Loucy (cell line): ENCODE data around the gene ZNF253.

ENCODE experiments used
- H2AFZ ChIP-seq: fragments of 200-600 bp; sonication (generic); 2 replicates; pipeline ENCODE4 v1.6.0; 2016; ENCODE audit warnings: antibody characterized with exemption, mild to moderate bottlenecking, low read length, moderate library complexity
- H3F3A ChIP-seq: fragments of 200-600 bp; 2 replicates; pipeline ENCODE4 v1.6.0; 2016; ENCODE audit warnings: antibody characterized with exemption, low read depth, mild to moderate bottlenecking
- H3K27me3 ChIP-seq: fragments of 200-600 bp; sonication (generic); 2 replicates; pipeline ENCODE4 v1.6.1; 2014; ENCODE audit warnings: low read length, mild to moderate bottlenecking; ENCODE audit not compliant: insufficient read depth, poor library complexity, severe bottlenecking
- H3K36me3 ChIP-seq: fragments of 200-600 bp; sonication (generic); 2 replicates; pipeline ENCODE4 v1.6.1; 2016; ENCODE audit warnings: low read length; ENCODE audit not compliant: insufficient read depth
- H3K4me1 ChIP-seq: fragments of 200-600 bp; sonication (generic); 2 replicates; pipeline ENCODE4 v1.5.1; 2014; ENCODE audit warnings: low read length, mild to moderate bottlenecking; ENCODE audit not compliant: insufficient read depth, poor library complexity, severe bottlenecking
- H3K4me2 ChIP-seq: fragments of 200-600 bp; sonication (generic); 2 replicates; pipeline ENCODE4 v1.6.0; 2014; ENCODE audit warnings: antibody characterized with exemption, low read length, low read depth, mild to moderate bottlenecking; ENCODE audit not compliant: poor library complexity, severe bottlenecking
- H3K4me3 ChIP-seq: fragments of 200-600 bp; sonication (generic); 2 replicates; pipeline ENCODE4 v1.5.1; 2014; ENCODE audit warnings: low read length, mild to moderate bottlenecking, mixed read lengths; ENCODE audit not compliant: poor library complexity, severe bottlenecking
- H3K79me2 ChIP-seq: fragments of 200-600 bp; sonication (generic); 2 replicates; pipeline ENCODE4 v1.6.1; 2014; ENCODE audit warnings: low read length; ENCODE audit not compliant: insufficient read depth
- H3K9ac ChIP-seq: fragments of 200-600 bp; sonication (generic); 2 replicates; pipeline ENCODE4 v1.6.0; 2014; ENCODE audit warnings: mild to moderate bottlenecking, low read depth, low read length, moderate library complexity; ENCODE audit not compliant: poor library complexity, severe bottlenecking
- H3K9me2 ChIP-seq: fragments of 200-600 bp; sonication (generic); replicated peaks from 2 replicates; pipeline ENCODE4 v1.6.1; 2016; ENCODE audit warnings: low read depth, low read length, mixed read lengths
- H3K9me3 ChIP-seq: fragments of 200-600 bp; sonication (generic); 2 replicates; pipeline ENCODE4 v1.6.1; 2014; ENCODE audit warnings: mild to moderate bottlenecking, antibody characterized with exemption, low read length, low read depth; ENCODE audit not compliant: insufficient read depth
- H4K20me1 ChIP-seq: fragments of 200-600 bp; sonication (generic); 2 replicates; pipeline ENCODE4 v1.6.0; 2014; ENCODE audit warnings: antibody characterized with exemption, low read length, mild to moderate bottlenecking; ENCODE audit not compliant: insufficient read depth, poor library complexity, severe bottlenecking
- EZH2phosphoT487 ChIP-seq: fragments of 200-600 bp; IDR thresholded peaks from 2 replicates; pipeline ENCODE4 v1.6.1; 2018; ENCODE audit warnings: antibody characterized with exemption, mild to moderate bottlenecking, moderate library complexity, borderline replicate concordance
- TF ChIP-seq, protein P1 (sequence below): fragments of 200-600 bp; sonication (generic); conservative IDR thresholded peaks from 2 replicates; pipeline ENCODE4 v1.5.1; 2014; ENCODE audit warnings: mild to moderate bottlenecking, antibody characterized with exemption, low read length

ZNF253 gene

DNA sequence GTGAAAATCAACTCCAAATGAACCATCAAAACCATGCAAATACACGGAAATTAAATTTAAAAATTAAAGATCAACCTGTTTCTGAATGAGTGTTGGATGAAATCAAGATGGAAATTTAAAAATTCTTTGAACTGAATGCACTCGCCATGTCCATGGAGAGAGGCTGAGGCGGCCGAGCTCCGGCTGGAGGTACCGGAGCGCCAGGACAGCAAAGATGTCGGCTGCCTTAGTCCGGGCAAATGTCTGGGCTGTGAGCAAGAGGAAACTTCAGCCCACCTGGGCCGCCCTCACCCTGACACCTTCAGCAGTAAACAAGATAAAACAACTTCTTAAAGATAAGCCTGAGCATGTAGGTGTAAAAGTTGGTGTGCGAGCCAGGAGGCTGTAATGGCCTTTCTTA, 38.8 kb upstream of the ZNF253 start:
- H3K9me3 ChIP-seq, result peaks cover 9% of the 10 kb centered on the region; the same call in 1 of the 2 replicates

DNA sequence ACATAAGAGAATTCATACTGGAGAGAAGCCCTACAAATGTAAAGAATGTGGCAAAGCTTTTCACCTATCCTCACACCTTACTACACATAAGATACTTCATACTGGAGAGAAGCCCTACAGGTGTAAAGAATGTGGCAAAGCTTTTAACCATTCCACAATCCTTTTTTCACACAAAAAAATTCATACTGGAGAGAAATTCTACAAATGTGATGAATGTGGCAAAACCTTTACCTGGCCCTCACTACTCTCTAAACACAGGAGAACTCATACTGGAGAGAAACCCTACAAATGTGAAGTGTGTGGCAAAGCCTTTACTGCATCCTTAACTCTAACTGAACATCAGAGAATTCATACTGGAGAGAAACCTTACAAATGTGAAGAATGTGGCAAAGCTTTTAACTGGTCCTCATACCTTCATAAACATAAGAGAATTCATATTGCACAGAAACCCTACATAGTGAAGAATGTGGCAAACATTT, 30.1 kb upstream of the ZNF253 start:
- H3K27me3 ChIP-seq, result no peaks in the 10 kb centered on the region
- no peak overlapping the region for H3K4me2 ChIP-seq
- H3K4me3 ChIP-seq, result no peak overlapping the region
- no peaks in the 10 kb centered on the region for H3K36me3 ChIP-seq
- H3K79me2 ChIP-seq, result no peaks in the 10 kb centered on the region
- no peaks in the 10 kb centered on the region for H3K9me2 ChIP-seq
- no peaks in the 10 kb centered on the region for H3F3A ChIP-seq
- peaks cover 22% of the 10 kb centered on the region for H3K9me3 ChIP-seq
- no peak overlapping the region for H2AFZ ChIP-seq
- TF ChIP-seq, protein P1, sequence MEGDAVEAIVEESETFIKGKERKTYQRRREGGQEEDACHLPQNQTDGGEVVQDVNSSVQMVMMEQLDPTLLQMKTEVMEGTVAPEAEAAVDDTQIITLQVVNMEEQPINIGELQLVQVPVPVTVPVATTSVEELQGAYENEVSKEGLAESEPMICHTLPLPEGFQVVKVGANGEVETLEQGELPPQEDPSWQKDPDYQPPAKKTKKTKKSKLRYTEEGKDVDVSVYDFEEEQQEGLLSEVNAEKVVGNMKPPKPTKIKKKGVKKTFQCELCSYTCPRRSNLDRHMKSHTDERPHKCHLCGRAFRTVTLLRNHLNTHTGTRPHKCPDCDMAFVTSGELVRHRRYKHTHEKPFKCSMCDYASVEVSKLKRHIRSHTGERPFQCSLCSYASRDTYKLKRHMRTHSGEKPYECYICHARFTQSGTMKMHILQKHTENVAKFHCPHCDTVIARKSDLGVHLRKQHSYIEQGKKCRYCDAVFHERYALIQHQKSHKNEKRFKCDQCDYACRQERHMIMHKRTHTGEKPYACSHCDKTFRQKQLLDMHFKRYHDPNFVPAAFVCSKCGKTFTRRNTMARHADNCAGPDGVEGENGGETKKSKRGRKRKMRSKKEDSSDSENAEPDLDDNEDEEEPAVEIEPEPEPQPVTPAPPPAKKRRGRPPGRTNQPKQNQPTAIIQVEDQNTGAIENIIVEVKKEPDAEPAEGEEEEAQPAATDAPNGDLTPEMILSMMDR, result no peak
- TF ChIP-seq EZH2phosphoT487, result no peak
- H4K20me1 ChIP-seq, result no peaks in the 10 kb centered on the region
- no peaks in the 10 kb centered on the region for H3K4me1 ChIP-seq
- H3K9ac ChIP-seq, result no peak overlapping the region

More for the DNA sequence above, 38.8 kb upstream of the ZNF253 start:
- H3K27me3 ChIP-seq, result no peaks in the 10 kb centered on the region
- H3F3A ChIP-seq, result no peaks in the 10 kb centered on the region
- no peaks in the 10 kb centered on the region for H3K79me2 ChIP-seq
- no peaks in the 10 kb centered on the region for H3K9me2 ChIP-seq
- H4K20me1 ChIP-seq, result no peaks in the 10 kb centered on the region
- no peak overlapping the region for H2AFZ ChIP-seq
- H3K4me1 ChIP-seq, result no peaks in the 10 kb centered on the region
- H3K36me3 ChIP-seq, result no peaks in the 10 kb centered on the region
- H3K4me2 ChIP-seq, result no peak overlapping the region
- no peak overlapping the region for H3K4me3 ChIP-seq
- H3K9ac ChIP-seq, result no peak overlapping the region
- TF ChIP-seq, protein P1, result no peak
- TF ChIP-seq EZH2phosphoT487, result no peak

DNA sequence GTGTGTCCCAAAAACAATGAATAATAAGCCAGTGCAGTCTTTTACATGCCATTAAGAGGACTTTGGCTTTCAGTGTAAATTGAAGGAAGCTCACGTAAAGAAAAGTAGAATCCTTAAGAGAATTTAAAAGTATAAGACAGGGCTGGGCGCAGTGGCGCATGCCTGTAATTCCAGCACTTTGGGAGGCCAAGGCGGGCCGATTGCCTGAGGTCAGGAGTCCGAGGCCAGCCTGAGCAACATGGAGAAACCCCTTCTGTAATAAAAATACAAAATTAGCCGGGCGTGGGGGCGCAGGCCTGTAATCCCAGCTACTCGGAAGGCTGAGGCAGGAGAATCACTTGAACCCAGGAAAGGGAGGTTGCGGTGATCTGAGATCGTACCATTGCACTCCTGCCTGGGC, 17.9 kb upstream of the ZNF253 start:
- Histone ChIP-seq H2AFZ (no peak overlapping the region), H3K36me3 (no peaks in the 10 kb centered on the region), H3K9me2 (no peaks in the 10 kb centered on the region), H3K4me2 (no peak overlapping the region), H3K9me3 (no peaks in the 10 kb centered on the region; the same call in 1 of the 2 replicates), H3K4me1 (no peaks in the 10 kb centered on the region), H3K79me2 (no peaks in the 10 kb centered on the region), H3K4me3 (no peak overlapping the region), H4K20me1 (no peaks in the 10 kb centered on the region), H3F3A (no peaks in the 10 kb centered on the region), H3K27me3 (no peaks in the 10 kb centered on the region), H3K9ac (no peak overlapping the region)
- TF ChIP-seq EZH2phosphoT487, result no peak
- TF ChIP-seq, protein P1, result no peak
